ENCODE measurements around the gene CNTNAP2.

Gene CNTNAP2

GRCh38 chr7:147296201-147296600 is 1179.6 kb downstream of the CNTNAP2 start:
- no peak for DNase-seq

GRCh38 chr7:147296986-147297385 is 1180.4 kb downstream of the CNTNAP2 start:
- DNase-seq: no peak

- no peak for DNase-seq
Measured at GRCh38 chr7:147298611-147299043, 1182.0 kb downstream of the CNTNAP2 start.

- no peak for DNase-seq
Measured at GRCh38 chr7:147300293-147300692, 1183.7 kb downstream of the CNTNAP2 start.

GRCh38 chr7:147304376-147304775 is 1187.8 kb downstream of the CNTNAP2 start:
- DNase-seq: no peak

GRCh38 chr7:147305827-147306226 is 1189.2 kb downstream of the CNTNAP2 start:
- no peak for DNase-seq

- no peak for DNase-seq
Measured at GRCh38 chr7:147308539-147308938, 1191.9 kb downstream of the CNTNAP2 start.

- no peak for DNase-seq
Measured at GRCh38 chr7:147311336-147311735, 1194.7 kb downstream of the CNTNAP2 start.

GRCh38 chr7:147321504-147321903 is 1204.9 kb downstream of the CNTNAP2 start:
- DNase-seq: no peak

- no peak for DNase-seq
Measured at GRCh38 chr7:147332988-147333387, 1216.4 kb downstream of the CNTNAP2 start.

- no peak for DNase-seq
Measured at GRCh38 chr7:147363101-147363500, 1246.5 kb downstream of the CNTNAP2 start.

GRCh38 chr7:147376192-147376591 is 1259.6 kb downstream of the CNTNAP2 start:
- no peak for DNase-seq

GRCh38 chr7:147380926-147381325 is 1264.3 kb downstream of the CNTNAP2 start:
- DNase-seq: no peak

GRCh38 chr7:147394329-147394728 is 1277.7 kb downstream of the CNTNAP2 start:
- DNase-seq: no peak

- DNase-seq: no peak
Measured at GRCh38 chr7:147400221-147400689, 1283.7 kb downstream of the CNTNAP2 start.

GRCh38 chr7:147400925-147401324 is 1284.3 kb downstream of the CNTNAP2 start:
- DNase-seq: no peak

GRCh38 chr7:147405621-147406020 is 1289.0 kb downstream of the CNTNAP2 start:
- DNase-seq: no peak

GRCh38 chr7:147406521-147407135 is 1290.0 kb downstream of the CNTNAP2 start:
- no peak for DNase-seq

GRCh38 chr7:147411096-147411495 is 1294.5 kb downstream of the CNTNAP2 start:
- no peak for DNase-seq

- no peak for DNase-seq
Measured at GRCh38 chr7:147412109-147412508, 1295.5 kb downstream of the CNTNAP2 start.

GRCh38 chr7:147412782-147413556 is 1296.4 kb downstream of the CNTNAP2 start:
- DNase-seq: no peak

GRCh38 chr7:147413557-147413870 is 1296.9 kb downstream of the CNTNAP2 start:
- no peak for DNase-seq

GRCh38 chr7:147415991-147416390 is 1299.4 kb downstream of the CNTNAP2 start:
- DNase-seq: no peak

- DNase-seq: no peak
Measured at GRCh38 chr7:147418966-147419365, 1302.4 kb downstream of the CNTNAP2 start.

GRCh38 chr7:147423875-147424274 is 1307.3 kb downstream of the CNTNAP2 start:
- no peak for DNase-seq

All from NCI-H526 treated with DMSO at 0.1 percent for 48 hours (cell line).